ENCODE data around the gene STPG3. TPM values are rescaled to one million over a fixed set of nuclear protein-coding genes. Genes with fewer than 3 reads are reported as not detected.

STPG3 gene
- total and polyA plus RNA-seq, 2 experiments from 2014 or later = 0.95 to 3.3 TPM

DNA sequence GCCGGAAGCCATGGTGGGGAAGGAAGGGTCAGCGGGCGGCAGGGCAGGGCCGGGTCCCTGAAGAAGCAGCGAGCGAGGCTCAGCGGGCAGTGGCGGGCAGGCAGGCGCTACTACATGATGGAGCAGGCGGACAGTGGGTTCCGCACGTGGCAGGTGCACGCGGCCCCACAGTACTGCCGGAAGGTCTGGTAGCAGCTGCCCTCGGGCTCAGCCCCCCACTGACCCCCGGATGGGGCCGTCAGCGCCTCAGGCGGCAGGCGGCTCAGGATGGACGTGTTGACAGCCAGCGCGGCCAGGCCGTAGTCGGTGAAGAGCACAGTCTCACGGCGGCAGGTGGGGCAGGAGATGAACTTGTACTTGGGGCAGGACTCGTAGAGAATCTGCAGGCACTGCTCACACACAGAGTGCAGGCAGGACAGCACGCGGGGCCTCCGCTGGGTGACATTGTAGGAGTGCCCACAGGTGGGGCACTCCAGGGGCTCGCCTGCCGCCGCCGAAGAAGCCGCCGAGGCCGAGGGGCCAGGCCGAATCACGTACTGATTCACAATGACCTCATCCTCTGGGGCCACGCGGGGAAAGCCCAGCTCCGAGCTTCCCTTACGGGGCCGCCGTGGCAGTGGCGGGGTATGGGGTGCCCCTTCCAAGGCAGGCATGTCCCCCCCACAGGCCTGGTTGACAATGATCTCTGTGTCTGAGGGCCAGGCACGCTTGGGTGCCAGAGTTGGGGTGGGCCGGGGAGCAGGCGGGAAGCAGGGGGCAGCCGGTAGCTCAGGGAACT, 30.6 kb upstream of the STPG3 start:
- Histone ChIP-seq H3K4me3 (no peak overlapping the region), H3K4me1 (ENCODE audit: low read depth) (peaks cover 31% of the 10 kb centered on the region), H3K27me3 (no peaks in the 10 kb centered on the region), H3K9me3 (ENCODE audit: low read depth) (no peaks in the 10 kb centered on the region), H3K36me3 (no peaks in the 10 kb centered on the region), H3K27ac (peak overlapping the region; percentile 80)
- TF ChIP-seq, protein P1, sequence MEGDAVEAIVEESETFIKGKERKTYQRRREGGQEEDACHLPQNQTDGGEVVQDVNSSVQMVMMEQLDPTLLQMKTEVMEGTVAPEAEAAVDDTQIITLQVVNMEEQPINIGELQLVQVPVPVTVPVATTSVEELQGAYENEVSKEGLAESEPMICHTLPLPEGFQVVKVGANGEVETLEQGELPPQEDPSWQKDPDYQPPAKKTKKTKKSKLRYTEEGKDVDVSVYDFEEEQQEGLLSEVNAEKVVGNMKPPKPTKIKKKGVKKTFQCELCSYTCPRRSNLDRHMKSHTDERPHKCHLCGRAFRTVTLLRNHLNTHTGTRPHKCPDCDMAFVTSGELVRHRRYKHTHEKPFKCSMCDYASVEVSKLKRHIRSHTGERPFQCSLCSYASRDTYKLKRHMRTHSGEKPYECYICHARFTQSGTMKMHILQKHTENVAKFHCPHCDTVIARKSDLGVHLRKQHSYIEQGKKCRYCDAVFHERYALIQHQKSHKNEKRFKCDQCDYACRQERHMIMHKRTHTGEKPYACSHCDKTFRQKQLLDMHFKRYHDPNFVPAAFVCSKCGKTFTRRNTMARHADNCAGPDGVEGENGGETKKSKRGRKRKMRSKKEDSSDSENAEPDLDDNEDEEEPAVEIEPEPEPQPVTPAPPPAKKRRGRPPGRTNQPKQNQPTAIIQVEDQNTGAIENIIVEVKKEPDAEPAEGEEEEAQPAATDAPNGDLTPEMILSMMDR (IDR thresholded peaks at IDR 0.05; ENCODE audit: low read depth, low read length) = no peak
- no peak for DNase-seq (ENCODE audit: low read depth in 1 of 2, low spot score in 1 of 2)

DNA sequence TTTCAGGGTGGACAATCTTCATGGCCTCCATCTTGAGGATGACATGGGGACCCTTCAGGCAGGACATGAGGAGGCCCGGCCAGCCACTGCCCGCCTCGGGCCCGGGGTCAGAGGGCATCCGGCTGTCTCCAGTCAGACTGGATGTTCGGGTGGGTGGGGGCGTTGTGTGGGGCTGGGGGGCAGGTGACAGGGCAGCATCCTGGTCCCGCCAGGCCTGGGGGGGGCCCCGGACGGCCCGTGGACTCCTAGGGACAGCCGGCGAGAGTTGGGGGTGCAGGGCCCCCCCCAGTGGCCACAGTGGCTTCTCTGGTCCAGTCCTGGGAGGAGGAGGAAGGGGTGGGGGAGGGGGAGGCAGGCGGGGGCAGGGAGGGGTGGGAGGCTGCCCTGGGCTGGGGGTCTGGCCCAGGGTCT, 30.0 kb upstream of the STPG3 start:
- peak overlapping the region; percentile 80 for H3K27ac ChIP-seq
- H3K4me3 ChIP-seq = peak overlapping the region; percentile 59
- H3K4me1 ChIP-seq (ENCODE audit: low read depth) = peaks cover 31% of the 10 kb centered on the region
- no peaks in the 10 kb centered on the region for H3K27me3 ChIP-seq
- H3K9me3 ChIP-seq (ENCODE audit: low read depth) = no peaks in the 10 kb centered on the region
- no peaks in the 10 kb centered on the region for H3K36me3 ChIP-seq
- TF ChIP-seq, protein P1 (IDR thresholded peaks at IDR 0.05; ENCODE audit: low read depth, low read length) = no peak
- no peak for DNase-seq (ENCODE audit: low read depth in 1 of 2, low spot score in 1 of 2)

DNA sequence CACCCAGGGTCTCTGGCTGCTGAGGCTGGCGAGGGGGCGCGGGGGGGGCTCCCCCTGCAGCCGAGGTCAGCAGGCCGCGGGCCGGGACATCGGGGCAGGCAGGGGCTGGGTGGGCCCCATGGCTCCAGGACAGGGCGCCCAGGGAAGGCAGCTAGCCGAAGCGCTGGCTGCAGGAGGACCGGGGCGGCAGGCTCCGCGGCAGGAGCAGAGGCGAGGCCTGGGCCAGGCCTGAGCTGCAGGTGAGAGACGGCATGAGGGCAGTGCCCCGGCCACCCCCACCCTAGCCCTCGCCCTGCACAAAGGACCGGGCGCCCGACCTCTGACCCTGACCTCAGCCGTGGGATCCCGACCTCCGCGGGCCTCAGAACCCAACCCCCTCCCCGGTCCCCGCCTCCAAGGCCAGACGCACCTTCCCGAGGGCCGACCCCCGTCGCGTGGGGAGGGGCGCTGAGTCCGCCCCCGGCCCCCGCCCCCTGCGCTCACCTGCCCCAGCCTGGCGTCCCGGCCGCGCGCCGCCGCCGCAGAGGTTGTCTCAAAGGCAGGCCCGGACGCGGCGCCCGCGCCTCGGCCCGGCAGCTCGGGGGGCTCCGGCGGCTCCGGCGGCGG, 29.5 kb upstream of the STPG3 start:
- DNase-seq (ENCODE audit: low read depth in 1 of 2, low spot score in 1 of 2) = peak in 1 of 2 donors; percentile 57
- Histone ChIP-seq H3K9me3 (ENCODE audit: low read depth) (no peaks in the 10 kb centered on the region), H3K4me3 (peak overlapping the region; percentile 59)

DNA sequence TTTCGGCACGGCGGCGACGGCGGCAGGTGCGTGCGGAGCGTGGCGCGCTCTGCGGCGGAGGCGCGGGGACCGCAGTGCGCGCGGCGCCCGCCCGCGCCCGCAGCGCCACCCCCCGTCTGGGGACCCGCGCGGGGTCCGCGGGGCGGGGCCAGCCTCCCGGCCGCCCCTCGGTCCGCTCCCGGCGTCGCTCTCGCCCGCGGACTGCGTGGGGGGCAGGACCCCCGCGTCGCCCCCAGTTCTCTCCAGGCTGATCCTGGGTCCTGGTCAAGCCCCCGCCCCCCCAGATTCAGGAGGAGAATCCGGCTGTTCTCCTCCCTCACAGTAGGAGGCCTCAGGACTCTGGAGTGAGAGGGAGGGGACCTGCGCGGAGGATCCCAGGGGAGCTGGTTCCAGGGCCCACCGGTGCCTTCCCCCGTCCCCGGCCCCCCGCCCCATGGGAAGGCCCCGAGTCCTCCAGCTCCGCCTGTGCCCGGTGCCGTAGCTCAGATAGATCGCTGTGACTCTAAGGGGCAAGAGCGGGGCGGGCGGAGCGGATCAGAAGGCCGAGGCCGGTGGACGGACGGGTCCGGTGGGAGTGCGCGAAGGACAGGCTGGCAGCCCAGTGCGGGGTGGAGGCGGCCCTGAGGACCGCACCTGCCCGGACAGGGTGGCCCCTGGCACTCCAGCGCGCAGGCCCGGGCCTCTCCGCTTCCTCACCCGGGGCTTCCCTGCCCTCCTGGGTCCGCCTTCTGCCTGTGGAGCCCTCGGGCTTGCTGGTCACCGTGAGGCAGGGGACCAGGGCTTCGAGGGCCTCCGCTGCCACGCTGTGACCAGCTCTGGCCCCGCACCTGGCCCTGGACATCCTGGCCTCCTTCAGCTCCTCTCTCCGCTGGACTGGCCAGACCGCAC, 28.7 kb upstream of the STPG3 start, which contains the start of gene RNF208:
Gene RNF208 (minus strand): TSS at position 51 of the 888 bp plus-strand sequence. CDS start 1,028 bp downstream, outside the sequence.
- Histone ChIP-seq H3K9me3 (ENCODE audit: low read depth) (no peaks in the 10 kb centered on the region), H3K27me3 (no peaks in the 10 kb centered on the region), H3K4me3 (peak within 1 kb of the TSS; percentile 59), H3K36me3 (no peaks in the 10 kb centered on the region), H3K4me1 (ENCODE audit: low read depth) (peaks cover 29% of the 10 kb centered on the region), H3K27ac (peak within 1 kb of the TSS; percentile 81)
- TF ChIP-seq, protein P1 (IDR thresholded peaks at IDR 0.05; ENCODE audit: low read depth, low read length) = no peak
- peak in 1 of 2 donors; percentile 57 for DNase-seq (ENCODE audit: low read depth in 1 of 2, low spot score in 1 of 2)

More for the DNA sequence above, 29.5 kb upstream of the STPG3 start:
- TF ChIP-seq, protein P1 (IDR thresholded peaks at IDR 0.05; ENCODE audit: low read depth, low read length) = no peak
- Histone ChIP-seq H3K27me3 (no peaks in the 10 kb centered on the region), H3K36me3 (no peaks in the 10 kb centered on the region), H3K4me1 (ENCODE audit: low read depth) (peaks cover 31% of the 10 kb centered on the region), H3K27ac (peak overlapping the region; percentile 80)
